ENCODE measurements around the gene SDK1.

The SDK1 gene

GRCh38 chr7:4267341-4268039 lies 966.4 kb downstream of the SDK1 start:
- no peak for DNase-seq

- no peak for DNase-seq
Observed at GRCh38 chr7:4268040-4268965, 967.3 kb downstream of the SDK1 start.

- DNase-seq: no peak
Observed at GRCh38 chr7:4269086-4269485, 968.0 kb downstream of the SDK1 start.

GRCh38 chr7:4269746-4270145 lies 968.7 kb downstream of the SDK1 start:
- DNase-seq: no peak

- no peak for DNase-seq
Observed at GRCh38 chr7:4270268-4270667, 969.2 kb downstream of the SDK1 start.

- no peak for DNase-seq
Observed at GRCh38 chr7:4270941-4271715, 970.1 kb downstream of the SDK1 start.

GRCh38 chr7:4271716-4272015 lies 970.6 kb downstream of the SDK1 start:
- no peak for DNase-seq

- DNase-seq: no peak
Observed at GRCh38 chr7:4272141-4272540, 971.1 kb downstream of the SDK1 start.

GRCh38 chr7:4273566-4274230 lies 972.6 kb downstream of the SDK1 start:
- no peak for DNase-seq

GRCh38 chr7:4274286-4274685 lies 973.2 kb downstream of the SDK1 start:
- no peak for DNase-seq

GRCh38 chr7:4277936-4278335 lies 976.9 kb downstream of the SDK1 start:
- DNase-seq: no peak

- DNase-seq: no peak
Observed at GRCh38 chr7:4279216-4279615, 978.2 kb downstream of the SDK1 start.

GRCh38 chr7:4281231-4281993 lies 980.4 kb downstream of the SDK1 start:
- DNase-seq: no peak

GRCh38 chr7:4282434-4283223 lies 981.6 kb downstream of the SDK1 start:
- no peak for DNase-seq

- DNase-seq: no peak
Observed at GRCh38 chr7:4286351-4286750, 985.3 kb downstream of the SDK1 start.

GRCh38 chr7:4288791-4289394 lies 987.8 kb downstream of the SDK1 start:
- DNase-seq: no peak

GRCh38 chr7:4297165-4297917 lies 996.3 kb downstream of the SDK1 start:
- no peak for DNase-seq

GRCh38 chr7:4297918-4298219 lies 996.8 kb downstream of the SDK1 start:
- DNase-seq: no peak

GRCh38 chr7:4299431-4299830 lies 998.4 kb downstream of the SDK1 start:
- no peak for DNase-seq

GRCh38 chr7:4302203-4302905 lies 1001.3 kb downstream of the SDK1 start:
- no peak for DNase-seq

All from activated effector memory CD4-positive, alpha-beta T cell treated with anti-CD3 and anti-CD28 coated beads, Interleukin-2, amount 50 U/mL, for 16 hours (primary cell).